Thoracic aorta (tissue), 2 donors: Measurements from ENCODE around the gene XRN1. TPM values are rescaled to one million over a fixed set of nuclear protein-coding genes. Genes with fewer than 3 reads are reported as not detected.
"Not testable (repeated sequence)": the region's sequence is repeated elsewhere in the genome, so short reads cannot be mapped to it uniquely, and the experiment has no call there.

ENCODE experiments used
- ATAC-seq: fragments of 150-250 bp; one replicate; pipeline ENCODE4 v1.8.0; 2017; ENCODE audit warnings: low read depth; ENCODE audit not compliant: insufficient number of reproducible peaks, low FRiP score
- DNase-seq: peaks from one replicate; pipeline ENCODE4 v3.0.0-alpha.2; 2020; ENCODE audit warnings: low spot score
- H3K27ac ChIP-seq, 2 donors: fragments of 200-600 bp; sonication (generic); 1 replicate in 1 of 2; 2 replicates in 1 of 2; pipeline ENCODE4 v1.5.1; 2016; ENCODE audit warnings: mild to moderate bottlenecking in 2 of 2, moderate library complexity in 2 of 2
- H3K27me3 ChIP-seq: fragments of 200-600 bp; sonication (generic); replicated peaks from 2 replicates; pipeline ENCODE4 v1.6.0; 2016; ENCODE audit warnings: mild to moderate bottlenecking; ENCODE audit not compliant: insufficient read depth
- H3K36me3 ChIP-seq: fragments of 200-600 bp; sonication (generic); one replicate; pipeline ENCODE4 v1.5.1; 2016
- H3K4me1 ChIP-seq, 2 donors: fragments of 200-600 bp; sonication (generic); 1 replicate in 1 of 2; 2 replicates in 1 of 2; pipeline versions ENCODE4 v1.5.1 to v1.6.0; 2016; ENCODE audit warnings: low read depth in 2 of 2, mild to moderate bottlenecking in 1 of 2; ENCODE audit not compliant: control insufficient read depth in 1 of 2
- H3K4me3 ChIP-seq: fragments of 200-600 bp; sonication (generic); 2 replicates; pipeline ENCODE4 v1.5.1; 2016; ENCODE audit warnings: mild to moderate bottlenecking
- H3K9me3 ChIP-seq: fragments of 200-600 bp; sonication (generic); 2 replicates; pipeline ENCODE4 v1.5.1; 2016
- CTCF ChIP-seq: fragments of 200-600 bp; sonication (generic); IDR thresholded peaks from one replicate; pipeline ENCODE4 v1.5.1; 2019; ENCODE audit warnings: antibody characterized with exemption
- total RNA-seq, 2 donors: library from RNA; depleted of rRNA; stranded (reverse); fragments of >200 nt; gene quantifications; one replicate each; pipeline versions ENCODE4 v1.1.0 to v1.2.3, GENCODE V29; 2016

The XRN1 gene
- total RNA-seq, 2 donors from 2014 or later = 29.0 to 66.9 TPM

- TF ChIP-seq CTCF = no peak
- ATAC-seq (no peak), DNase-seq (no peak)
- no peaks in the 10 kb centered on the region for H3K9me3 ChIP-seq
- no peaks in the 10 kb centered on the region for H3K27me3 ChIP-seq
- peaks cover 33% of the 10 kb centered on the region for H3K36me3 ChIP-seq
- H3K4me3 ChIP-seq = no peak overlapping the region
- H3K27ac ChIP-seq = no peak overlapping the region
- no peaks in the 10 kb centered on the region for H3K4me1 ChIP-seq
Observed at GRCh38 chr3:142356818-142357217, 91.0 kb downstream of the XRN1 start.

DNA sequence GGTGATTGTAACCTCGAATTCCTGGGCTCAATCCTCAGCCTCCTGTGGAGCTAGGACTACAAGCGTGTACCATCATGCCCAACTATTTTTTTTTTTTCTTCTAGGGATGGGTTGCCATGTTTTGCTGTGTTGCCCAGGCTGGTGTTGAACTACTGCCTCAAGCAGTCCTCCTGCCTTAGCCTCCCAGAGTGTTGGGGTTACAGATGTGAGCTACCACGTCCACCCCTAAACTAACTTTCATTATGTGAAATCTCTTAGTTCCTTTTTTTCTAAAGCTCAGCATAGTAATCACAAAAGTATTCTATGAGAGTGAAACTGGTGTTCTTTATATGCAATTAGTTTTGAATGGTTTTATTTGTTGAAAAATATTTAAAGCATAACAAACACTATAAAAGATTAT, 92.1 kb downstream of the XRN1 start:
- no peak for TF ChIP-seq CTCF
- H3K36me3 ChIP-seq = peaks cover 36% of the 10 kb centered on the region

DNA sequence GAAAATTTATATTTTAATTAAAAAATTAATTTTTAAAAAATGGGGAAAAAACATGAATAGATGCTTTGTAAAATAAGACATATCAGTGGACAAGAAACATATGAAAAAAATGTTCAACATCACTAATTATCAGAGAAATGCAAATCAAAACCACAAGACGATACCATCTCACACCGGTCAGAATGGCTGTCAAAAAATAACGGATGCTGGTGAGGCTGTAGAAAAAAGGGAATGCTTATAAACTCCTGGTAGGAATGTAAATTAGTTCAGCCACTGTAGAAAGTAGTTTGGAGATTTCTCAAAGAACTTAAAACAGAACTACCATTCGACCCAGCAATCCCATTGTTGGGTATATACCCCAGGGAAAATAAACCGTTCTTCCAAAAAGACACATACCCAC, 93.8 kb downstream of the XRN1 start:
- Histone ChIP-seq H3K4me3 (no peak overlapping the region), H3K9me3 (no peaks in the 10 kb centered on the region), H3K27ac (no peak overlapping the region), H3K27me3 (no peaks in the 10 kb centered on the region), H3K36me3 (peaks cover 36% of the 10 kb centered on the region), H3K4me1 (no peaks in the 10 kb centered on the region)
- TF ChIP-seq CTCF = no peak
- no peak for ATAC-seq
- no peak for DNase-seq

More for the DNA sequence above, 92.1 kb downstream of the XRN1 start:
- ATAC-seq = no peak
- Histone ChIP-seq H3K27ac (no peak overlapping the region), H3K27me3 (no peaks in the 10 kb centered on the region), H3K9me3 (no peaks in the 10 kb centered on the region), H3K4me1 (no peaks in the 10 kb centered on the region), H3K4me3 (no peak overlapping the region)
- no peak for DNase-seq

GRCh38 chr3:142353571-142353970, 94.3 kb downstream of the XRN1 start:
- H3K9me3 ChIP-seq = no peaks in the 10 kb centered on the region
- no peak for ATAC-seq
- H3K4me3 ChIP-seq = no peak overlapping the region
- no peaks in the 10 kb centered on the region for H3K27me3 ChIP-seq
- no peaks in the 10 kb centered on the region for H3K4me1 ChIP-seq
- H3K36me3 ChIP-seq = peaks cover 40% of the 10 kb centered on the region
- no peak for TF ChIP-seq CTCF
- no peak overlapping the region for H3K27ac ChIP-seq
- no peak for DNase-seq

- not testable (repeated sequence) for H3K27ac ChIP-seq, H3K4me1 ChIP-seq, DNase-seq, H3K9me3 ChIP-seq, H3K27me3 ChIP-seq, ATAC-seq, H3K4me3 ChIP-seq
- peaks cover 33% of the 10 kb centered on the region for H3K36me3 ChIP-seq
Observed at GRCh38 chr3:142352698-142353097, 95.1 kb downstream of the XRN1 start.

DNA sequence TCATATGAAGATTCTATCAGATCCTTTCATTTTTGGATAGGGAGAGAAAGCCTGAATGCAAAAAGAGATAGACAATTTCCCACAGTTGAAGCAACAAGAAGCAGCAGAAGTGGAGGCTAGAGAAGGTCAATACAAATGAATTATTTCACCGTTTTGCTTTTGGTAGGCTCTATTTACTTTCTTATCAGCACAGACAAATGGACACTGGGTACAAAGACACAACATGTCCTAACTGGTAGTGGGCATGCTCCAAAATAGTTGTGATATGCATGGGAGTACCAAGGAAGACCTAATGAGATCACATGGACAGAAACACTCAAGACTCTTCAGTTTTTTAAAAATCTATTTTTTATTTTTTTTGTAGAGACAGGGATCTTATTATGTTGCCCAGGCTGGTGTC, 99.4 kb downstream of the XRN1 start:
- Histone ChIP-seq H3K4me1 (no peaks in the 10 kb centered on the region), H3K27ac (no peak overlapping the region), H3K27me3 (no peaks in the 10 kb centered on the region), H3K4me3 (no peak overlapping the region), H3K36me3 (peaks cover 26% of the 10 kb centered on the region), H3K9me3 (no peaks in the 10 kb centered on the region)
- no peak for TF ChIP-seq CTCF
- no peak for DNase-seq
- no peak for ATAC-seq
